Stimulated activated CD4-positive, alpha-beta T cell treated with anti-CD3 and anti-CD28 coated beads, Interleukin-2, amount 100 ng/mL, for 24 hours (primary cell): ENCODE data around the gene GABBR2.
"Not testable (repeated sequence)": the region's sequence is repeated elsewhere in the genome, so short reads cannot be mapped to it uniquely, and the experiment has no call there.

Source experiments
- DNase-seq, 2 donors: peaks; one replicate each; pipeline ENCODE4 v3.0.0-alpha.2; 2020

GABBR2 gene

DNA sequence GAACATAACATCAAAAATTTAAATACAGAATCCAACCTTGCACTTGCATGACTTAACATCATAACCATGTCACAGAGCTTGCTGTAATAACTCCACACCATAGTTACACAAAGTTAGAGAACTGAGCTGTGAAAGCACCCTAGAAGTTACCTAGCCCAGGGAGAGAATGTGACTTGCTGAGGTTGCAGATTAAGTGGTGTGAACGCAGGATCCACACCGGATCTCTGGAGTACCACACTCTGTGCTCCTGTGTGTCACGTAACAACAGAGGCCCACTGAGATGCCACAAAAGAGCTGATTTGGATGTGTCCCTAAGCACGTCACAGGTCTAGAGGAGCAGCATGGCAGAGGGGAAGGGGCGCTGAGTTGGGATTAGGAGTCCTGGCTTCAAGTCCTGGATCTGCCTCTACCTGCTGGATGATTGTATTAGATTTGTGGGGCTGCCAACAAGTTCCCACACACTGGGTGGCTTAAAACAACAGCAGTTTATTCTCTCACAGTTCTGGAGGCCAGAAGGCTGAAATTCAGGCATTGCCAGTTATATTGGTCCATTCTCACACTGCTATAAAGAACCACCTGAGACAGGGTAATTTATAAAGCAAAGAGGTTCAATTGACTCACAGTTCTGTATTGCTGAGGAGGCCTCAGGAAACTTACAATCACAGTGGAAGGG lies 240.0 kb downstream of the GABBR2 start:
- no peak for DNase-seq

GRCh38 chr9:98465799-98466198 lies 242.9 kb downstream of the GABBR2 start:
- no peak for DNase-seq

DNA sequence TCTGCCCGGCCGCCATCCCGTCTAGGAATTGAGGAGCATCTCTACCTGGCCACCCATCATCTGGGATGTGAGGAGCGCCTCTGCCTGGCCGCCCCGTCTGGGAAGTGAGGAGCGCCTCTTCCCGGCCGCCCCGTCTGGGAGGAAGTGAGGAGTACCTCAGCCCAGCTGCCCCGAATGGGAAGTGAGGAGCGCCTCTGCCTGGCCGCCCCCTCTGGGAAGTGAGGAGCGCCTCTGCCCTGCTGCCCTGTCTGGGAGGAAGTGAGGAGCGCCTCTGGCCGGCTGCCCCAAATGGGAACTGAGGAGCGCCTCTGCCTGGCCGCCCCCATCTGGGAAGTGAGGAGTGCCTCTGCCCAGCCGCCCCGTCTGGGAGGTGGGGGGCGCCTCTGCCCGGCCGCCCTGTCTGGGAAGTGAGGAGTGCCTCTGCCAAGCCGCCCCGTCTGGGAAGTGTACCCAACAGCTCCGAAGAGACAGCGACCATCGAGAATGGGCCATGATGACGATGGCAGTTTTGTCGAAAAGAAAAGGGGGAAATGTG lies 244.5 kb downstream of the GABBR2 start:
- not testable (repeated sequence) for DNase-seq

DNA sequence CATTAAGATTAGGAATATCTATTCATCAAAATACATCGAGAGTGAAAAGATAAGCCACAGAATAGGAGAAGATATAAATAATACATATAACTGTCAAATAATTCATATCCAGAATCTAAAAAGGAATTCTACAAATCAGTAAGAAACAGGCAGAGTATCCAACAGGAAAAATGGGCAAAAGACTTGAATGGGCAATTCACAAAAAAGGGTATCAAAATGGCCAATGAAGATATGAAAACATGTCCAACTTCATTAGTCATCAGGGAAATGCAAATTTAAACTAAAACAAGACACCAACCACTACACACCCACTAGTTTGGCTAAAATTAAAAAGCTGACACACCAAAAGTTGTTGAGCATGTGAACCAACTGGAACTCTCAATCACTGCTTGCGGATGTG lies 246.4 kb downstream of the GABBR2 start:
- no peak for DNase-seq

DNA sequence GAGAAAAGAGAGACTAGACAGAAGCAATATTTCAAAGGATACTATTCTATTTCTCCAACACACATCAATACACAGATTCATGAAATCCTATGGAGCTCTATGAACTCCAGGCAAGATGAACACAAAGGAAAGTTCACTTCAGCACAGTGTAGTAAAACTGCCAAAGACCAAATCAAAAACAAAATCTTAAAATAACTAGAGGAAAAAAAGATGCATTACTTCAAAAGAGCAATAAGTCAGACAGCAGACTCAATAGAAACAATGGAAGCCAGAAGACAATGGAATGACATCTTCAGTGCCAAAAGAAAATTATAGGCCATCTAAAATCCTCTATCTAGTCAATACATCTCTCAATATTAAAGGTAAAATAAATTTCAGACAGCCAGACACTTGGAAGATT lies 248.0 kb downstream of the GABBR2 start:
- DNase-seq = no peak

DNA sequence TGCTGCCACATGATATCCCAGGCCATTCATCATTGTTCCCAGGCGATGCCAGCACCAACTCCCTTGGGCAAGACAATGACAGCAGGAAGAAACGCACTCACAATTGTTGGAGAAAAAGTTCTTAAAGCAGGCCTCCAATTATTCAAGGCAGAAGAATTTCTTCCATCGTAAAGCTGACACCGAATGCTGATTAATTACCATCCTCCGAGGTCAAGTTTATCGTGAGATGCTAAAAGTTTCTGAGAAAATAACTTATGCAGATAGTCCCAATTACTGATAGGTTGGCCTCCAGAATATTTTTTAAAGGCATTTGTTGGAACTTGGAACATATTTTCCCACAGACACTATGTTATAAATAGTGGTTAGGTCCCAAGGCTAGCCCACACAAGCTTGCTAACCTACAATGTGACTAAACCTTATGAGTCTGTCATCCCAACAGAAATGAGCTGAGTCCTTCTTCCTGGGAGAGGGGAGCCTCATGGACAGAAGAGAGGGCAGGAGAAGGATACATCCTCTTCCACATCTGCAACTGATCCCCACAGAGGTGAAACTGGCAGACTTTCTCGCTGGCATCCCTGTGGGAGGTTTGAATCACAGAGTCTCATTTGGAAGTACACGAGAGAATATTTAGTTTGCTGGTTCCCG lies 250.9 kb downstream of the GABBR2 start:
- DNase-seq = no peak

GRCh38 chr9:98456156-98456613 lies 252.6 kb downstream of the GABBR2 start:
- DNase-seq = no peak

DNA sequence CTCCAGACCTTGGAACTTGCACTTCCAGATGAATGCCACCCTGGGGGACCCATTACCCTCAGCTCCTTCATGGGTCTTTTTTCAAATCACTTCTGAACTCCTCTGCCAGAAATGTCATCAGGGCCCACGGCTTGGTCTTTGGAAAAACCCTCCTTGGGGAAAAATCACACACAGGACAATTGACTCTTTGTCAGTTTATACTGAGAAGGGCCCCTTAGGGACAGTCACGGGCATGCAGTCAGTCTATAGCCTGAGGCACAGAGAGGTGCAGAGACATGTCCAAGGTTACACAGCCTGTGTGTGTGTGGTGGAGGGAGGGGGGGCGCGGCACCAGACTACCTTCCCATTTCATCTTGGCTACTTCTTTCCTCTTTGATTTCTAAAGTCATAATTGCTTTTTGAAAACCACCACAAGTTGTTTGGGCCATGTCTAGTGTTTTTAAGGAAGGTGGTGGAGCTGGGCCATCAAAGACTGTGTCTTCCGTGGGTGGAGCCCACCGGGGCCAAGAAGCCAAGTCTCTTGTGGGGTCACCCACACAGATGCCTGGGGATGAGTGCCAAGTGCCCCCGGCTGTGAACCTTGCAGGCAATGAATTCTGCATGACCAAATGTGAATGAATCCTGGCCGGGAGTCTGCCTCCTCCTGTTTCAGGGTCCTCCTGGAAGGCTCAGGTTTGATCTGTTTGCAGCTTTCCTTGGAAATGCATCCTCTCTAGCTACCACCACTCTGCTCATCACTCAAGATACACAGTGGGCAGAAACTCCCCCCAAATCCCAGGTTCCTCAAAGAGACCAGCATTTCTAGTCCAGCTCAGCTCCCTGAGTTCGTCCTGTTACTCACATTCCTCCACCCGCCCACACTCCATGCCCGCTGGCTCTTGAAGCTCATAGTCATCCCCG lies 253.2 kb downstream of the GABBR2 start:
- DNase-seq = peak in 1 of 2 donors; percentile 2

GRCh38 chr9:98453589-98454311 lies 255.0 kb downstream of the GABBR2 start:
- no peak for DNase-seq

- no peak for DNase-seq
Measured at GRCh38 chr9:98451576-98451975, 257.2 kb downstream of the GABBR2 start.

GRCh38 chr9:98450496-98450895 lies 258.2 kb downstream of the GABBR2 start:
- DNase-seq = no peak

GRCh38 chr9:98449871-98450270 lies 258.9 kb downstream of the GABBR2 start:
- no peak for DNase-seq

DNA sequence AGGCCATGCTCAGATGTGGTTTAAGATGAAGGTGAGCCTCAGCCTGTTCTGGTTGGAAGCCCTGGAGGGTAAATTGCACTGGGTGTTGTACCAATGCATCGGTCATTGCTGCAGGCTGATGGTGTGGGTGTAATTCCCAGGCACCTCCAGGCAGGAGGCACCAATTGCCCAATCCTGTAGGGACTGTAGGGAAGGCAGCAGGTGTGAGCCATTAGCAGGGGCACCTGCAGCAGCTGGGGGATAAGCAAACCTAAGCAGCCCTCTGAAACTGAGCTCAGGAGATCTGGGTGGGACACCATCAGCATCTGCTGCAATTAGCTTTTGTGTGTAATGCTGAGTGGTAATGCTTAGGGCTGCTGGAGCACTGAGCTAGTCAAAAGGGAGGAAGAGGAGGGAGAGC lies 263.2 kb downstream of the GABBR2 start:
- DNase-seq = no peak

DNA sequence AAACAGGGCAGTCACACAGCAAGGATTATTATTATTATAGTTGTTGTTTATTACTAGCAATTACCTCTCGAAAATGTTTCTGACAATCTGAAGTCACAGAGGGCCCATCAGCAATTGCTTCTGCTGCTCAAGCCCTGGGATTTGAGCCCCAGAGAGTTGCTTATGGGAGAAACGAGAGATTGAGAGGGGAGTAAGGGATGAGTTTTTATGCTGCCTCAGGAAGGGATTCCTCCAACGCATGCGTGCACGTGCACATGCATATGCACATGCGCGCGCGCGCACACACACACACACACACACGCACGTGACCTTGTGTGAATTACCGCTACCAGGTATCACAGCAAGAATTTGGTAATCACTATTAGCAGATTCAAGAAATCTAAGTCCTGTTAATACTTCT lies 264.1 kb downstream of the GABBR2 start:
- no peak for DNase-seq

GRCh38 chr9:98442541-98442940 lies 266.2 kb downstream of the GABBR2 start:
- no peak for DNase-seq

DNA sequence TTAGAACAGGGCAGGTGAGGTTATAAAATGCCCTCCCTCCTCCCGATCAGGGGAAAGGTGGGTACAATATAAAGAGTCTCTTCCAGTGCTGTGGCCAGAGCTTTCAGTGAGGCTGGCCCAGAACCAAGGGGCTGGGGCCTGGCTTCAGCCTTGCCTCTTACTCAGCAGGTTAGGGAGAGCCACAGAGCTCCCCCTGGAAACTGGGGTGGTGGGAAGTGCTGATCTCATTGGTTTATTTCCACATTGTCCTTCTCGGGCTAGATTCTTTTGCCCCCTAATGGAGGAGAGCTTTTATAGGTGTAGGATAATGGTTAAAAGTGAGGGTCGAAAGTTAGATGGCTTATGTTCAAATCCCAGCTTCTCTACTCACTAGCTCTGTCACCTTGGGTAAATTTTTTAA lies 266.6 kb downstream of the GABBR2 start:
- DNase-seq = no peak

GRCh38 chr9:98438666-98439065 lies 270.1 kb downstream of the GABBR2 start:
- DNase-seq = no peak

DNA sequence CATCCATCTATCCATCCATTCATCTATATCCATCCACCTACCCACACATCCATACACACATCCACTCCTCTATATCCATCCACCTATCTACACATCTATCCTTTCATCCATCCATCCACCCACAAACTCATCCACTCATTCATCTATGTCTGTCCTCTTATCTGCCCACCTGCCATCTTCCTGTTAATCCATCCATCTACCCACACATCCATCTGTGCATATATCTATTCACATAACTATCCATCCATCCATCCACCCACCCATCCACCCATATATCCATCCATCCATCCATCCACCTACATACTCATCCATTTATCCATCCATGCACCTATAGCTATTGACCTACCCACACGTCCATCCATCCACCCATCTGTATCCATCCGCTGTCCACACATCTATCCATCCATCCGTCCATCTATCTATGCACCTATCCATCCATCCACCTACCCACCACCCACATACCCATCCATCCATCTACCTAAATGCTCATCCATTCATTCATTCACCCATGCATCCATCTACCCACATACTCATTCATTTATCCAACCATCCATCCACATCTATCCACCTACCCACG lies 271.2 kb downstream of the GABBR2 start:
- no peak for DNase-seq

- DNase-seq = no peak
Measured at GRCh38 chr9:98432960-98433359, 275.8 kb downstream of the GABBR2 start.

GRCh38 chr9:98432134-98432533 lies 276.6 kb downstream of the GABBR2 start:
- DNase-seq = no peak

DNA sequence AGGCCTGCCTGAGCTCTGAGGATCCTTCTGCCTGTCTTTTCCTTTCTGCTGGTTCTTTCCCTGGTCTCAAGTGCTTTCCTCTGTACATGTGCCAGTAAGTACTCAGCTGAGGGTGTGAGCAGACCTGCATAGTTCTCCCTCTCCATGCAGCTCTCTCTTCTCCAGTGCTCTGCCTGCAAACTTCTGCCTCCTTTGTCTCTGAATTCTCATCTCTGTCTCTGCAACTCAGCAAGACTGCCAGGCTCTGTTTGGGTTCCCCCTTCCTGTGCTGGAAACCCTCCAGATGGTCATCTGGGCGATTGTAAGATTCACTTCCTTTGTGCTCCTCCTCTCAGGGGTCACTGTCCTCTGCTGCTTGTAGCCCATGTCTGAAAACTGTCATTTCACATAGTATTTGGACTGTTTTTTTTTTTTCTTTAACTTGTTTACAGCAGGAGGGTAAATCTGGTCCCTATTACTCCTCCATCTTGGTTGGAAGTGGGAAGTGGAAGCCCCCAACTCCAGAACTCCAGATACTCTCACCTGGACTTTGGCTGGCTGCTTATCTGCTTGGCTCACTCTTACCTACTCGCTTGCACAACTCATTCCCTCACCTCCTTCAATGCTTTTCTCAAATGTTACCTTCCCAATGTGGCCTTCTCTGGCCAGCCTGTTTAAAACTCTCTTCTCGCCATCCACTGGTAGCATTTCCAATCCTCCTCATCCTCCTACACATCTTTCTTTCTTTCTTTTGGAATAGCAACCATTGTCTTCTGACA lies 278.0 kb downstream of the GABBR2 start:
- DNase-seq = no peak

- DNase-seq = no peak
Measured at GRCh38 chr9:98429613-98430012, 279.1 kb downstream of the GABBR2 start.
